Amniotic epithelial cell (primary cell): Measurements from ENCODE around the gene HFM1.
A peak's percentile ranks its signal among the peaks of the same experiment; 100 is the strongest.
"Not testable (repeated sequence)": the region's sequence is repeated elsewhere in the genome, so short reads cannot be mapped to it uniquely, and the experiment has no call there.

Source experiments
- DNase-seq: peaks from one replicate; pipeline ENCODE4 v3.0.0-alpha.2; 2010; ENCODE audit warnings: low read depth

Gene HFM1

DNA sequence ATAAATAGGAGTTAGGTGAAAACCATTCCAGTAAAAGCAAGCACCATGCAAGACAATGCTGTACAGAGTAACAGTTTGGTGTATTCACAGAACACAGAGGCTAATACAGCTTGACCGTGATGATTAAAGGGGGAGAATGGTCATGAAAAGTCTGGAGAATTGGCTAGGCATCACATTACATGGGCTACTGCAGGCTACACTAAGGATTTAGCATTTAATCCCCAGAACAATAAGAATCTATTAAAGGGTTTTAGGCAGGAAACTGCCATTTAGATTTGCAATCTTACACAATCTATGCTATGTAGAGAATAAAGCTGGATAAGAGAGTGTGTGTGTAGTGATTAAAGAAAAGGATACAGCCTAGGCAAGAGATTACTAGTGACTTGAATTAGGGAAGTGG is 30.6 kb downstream of the HFM1 start:
- no peak for DNase-seq

DNA sequence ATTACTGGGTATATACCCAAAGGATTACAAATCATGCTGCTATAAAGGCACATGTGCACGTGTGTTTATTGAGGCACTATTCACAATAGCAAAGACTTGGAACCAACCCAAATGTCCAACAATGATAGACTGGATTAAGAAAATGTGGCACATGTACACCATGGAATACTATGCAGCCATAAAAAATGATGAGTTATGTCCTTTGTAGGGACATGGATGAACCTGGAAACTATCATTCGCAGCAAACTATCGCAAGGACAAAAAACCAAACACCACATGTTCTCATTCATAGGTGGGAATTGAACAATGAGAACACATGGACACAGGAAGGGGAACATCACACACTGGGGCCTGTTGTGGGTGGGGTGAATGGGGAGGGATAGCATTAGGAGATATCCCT is 32.4 kb downstream of the HFM1 start:
- not testable (repeated sequence) for DNase-seq

DNA sequence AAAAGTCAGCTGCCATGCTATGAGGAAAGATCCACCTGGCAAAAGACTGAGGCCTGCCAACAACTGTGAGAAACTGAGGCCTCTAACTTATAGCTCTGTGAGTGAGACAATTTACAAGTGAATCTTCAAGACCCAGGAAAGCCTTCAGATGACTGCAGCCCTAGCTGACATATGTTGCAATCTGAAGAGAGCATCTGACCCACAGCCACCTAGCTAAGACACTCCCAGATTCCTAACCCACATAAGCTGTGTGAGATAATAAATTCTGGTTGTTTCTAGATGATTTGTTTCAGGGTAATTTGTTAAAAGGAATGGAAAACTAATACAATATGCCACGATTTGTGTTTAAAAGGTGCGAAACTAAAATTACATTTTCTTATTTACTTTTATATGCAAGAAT is 55.1 kb downstream of the HFM1 start:
- peak; percentile 13 for DNase-seq

DNA sequence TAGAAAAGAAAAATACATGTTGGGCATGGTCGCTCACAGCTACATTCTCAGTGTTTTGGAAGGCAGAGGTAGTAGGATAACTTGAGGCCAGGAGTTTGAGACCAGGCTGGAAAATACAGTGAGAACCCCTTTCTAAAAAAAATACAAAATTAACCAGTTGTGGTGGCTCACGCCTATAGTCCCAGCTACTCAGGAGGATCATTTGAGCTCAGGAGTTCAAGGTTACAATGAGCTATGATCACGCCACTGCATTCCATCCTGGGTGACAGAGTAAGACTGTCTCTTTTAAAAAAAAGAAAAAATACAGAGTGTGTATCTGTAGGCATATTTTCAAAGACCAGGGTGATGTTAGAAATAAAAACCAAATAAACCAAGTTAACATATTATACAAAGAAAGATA is 57.8 kb downstream of the HFM1 start:
- DNase-seq = no peak

DNA sequence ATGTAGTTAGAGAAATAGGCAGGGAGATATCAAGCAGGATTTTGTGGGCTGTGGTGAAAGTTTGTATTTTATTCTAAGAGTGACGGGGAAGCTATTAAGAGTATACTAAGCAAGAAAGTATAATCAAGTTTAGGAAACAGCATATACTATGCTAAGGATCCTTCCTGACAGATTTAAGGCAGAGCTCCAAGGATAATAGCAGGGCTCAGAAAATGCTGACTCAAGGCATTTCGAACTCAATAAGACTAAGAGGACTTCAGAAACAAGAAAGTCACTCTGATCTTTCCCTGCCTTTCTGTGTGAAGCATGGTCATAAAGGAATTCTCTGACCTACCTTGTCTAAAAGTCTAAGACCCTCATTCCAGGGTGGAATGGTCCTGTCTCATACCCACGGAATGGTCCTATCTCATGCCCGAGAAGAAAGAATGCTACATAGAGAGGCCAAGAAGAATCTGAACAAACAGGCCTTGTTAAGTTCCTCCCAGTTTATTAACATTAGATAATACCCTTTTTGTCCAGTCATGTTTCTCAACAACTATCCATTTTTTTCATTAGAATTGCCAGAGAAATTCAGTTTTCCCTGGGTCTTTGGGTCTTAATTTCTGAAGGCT is 59.1 kb downstream of the HFM1 start:
- DNase-seq = no peak

DNA sequence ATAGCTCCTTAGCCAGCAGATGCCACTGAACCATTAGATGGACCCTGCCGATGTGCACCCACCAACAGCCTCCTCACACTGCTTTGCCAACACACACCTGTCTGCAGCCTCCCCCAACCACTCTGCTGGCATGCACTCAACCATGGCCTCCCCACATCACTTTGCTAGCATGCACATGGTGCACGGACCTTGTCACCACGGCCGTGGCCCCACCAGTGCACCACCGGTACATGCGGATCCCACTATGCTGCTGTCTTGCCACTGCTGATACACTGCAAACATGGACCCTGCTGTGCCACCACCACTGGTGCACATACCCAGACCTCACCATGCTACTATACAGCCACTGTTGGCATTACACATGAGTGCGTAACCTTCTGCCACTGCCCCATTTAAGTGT is 66.1 kb downstream of the HFM1 start:
- DNase-seq = no peak

DNA sequence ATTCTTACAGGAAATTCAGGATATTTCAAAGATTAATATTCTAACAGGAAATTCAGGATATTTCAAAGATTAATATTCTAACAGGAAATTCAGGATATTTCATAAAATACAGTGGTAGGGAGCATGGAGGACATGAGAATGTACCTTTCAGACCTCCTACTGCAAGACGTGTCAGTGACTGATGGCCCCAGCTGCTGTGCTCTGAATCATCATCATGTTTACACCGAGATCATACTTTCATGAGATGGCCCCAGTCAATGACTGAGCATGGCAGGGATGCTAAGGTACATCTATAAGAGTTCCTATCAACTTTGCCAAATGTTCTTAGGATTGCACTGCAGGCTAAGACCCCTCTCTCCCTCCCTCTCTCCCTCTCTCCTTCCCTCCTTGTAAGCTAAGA is 69.0 kb downstream of the HFM1 start:
- peak; percentile 7 for DNase-seq

DNA sequence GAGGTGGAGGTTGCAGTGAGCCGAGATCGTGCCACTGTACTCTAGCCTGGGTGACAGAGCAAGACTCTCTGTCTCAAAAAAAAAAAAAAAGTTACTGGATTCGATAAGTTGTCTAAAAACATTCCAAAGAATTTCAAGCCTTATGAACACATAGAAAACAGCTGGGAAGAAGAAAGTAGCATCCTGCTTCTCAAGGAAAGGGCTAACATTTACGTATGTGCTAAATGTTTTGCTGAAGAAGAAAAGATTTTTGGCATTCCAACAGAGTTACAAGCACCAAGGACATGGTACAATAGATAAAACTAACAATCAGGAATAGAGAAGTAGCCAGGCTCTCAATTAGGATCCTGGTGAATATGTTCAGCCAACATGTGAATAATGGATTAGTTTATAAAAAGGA is 69.8 kb downstream of the HFM1 start:
- no peak for DNase-seq

DNA sequence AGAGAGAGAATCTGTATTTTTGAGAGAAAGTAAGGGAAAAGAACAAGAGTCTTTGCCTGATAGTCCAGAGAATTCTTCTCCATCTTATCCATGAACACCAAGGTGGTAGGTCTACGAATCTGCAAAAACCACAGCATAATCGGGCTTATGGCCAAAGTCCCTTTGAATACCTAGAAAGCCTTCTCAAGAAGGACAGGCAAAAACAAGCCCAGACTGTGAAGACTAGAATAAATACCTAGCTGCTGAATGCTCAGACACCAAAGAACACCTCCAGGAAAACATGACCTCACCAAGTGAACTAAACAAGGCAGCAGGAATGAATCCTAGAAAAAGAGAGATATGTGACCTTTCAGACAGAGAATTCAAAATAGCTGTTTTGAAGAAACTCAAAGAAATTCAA is 79.2 kb downstream of the HFM1 start:
- DNase-seq = no peak

DNA sequence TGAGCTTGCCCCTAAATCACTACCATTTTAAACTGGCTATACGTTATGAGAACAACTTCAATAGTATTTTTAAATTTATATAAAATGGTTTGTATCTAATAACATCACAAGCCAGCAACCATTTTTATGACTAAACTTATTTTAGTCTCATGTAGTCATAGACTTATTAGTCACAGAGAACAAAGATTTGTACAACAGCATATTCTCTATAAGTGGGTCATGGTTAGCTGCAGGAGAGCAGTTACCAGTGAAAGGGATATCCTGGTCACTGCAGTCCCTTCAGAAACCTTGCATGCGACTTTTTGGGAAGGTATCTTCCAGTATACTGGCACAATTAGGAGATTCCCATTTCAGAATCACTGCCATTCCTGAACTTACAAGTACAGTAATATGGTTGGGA is 90.0 kb downstream of the HFM1 start:
- DNase-seq = no peak

DNA sequence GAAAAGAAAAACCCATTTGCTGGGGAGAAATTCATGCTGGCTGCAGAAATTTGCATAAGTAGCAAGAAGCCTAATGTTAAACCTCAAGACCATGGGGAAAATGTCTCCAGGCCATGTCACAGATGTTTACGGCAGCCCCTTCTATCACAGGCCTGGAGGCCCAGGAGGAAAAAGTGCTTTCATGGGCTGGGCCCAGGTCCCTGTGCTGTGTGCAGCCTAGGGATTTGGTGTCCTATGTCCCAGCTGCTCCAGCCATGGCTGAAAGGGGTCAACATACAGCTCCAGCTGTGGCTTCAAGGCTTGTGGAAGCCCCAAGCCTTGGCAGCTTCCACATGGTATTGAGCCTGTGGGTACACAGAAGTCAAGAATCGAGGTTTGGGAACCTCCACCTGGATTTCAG is 93.0 kb downstream of the HFM1 start:
- no peak for DNase-seq

DNA sequence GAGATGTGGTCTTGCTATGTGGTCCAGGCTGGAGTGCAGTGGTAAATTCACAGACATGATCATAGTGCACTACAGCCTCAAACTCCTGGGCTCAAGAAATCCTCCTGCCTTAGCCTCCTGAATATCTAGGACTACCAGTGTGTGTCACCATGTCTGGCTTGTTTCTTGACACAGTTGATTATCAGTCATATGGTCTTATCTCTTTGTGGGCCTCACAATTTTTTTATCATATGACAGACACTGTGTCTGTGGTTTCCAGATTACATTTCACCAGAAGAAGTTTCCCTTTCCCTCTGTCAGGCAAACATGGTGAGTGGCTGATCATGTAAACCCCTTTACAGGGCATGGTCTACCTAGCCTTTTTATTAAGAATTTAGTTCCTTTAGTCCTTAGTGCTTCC is 96.1 kb downstream of the HFM1 start:
- no peak for DNase-seq

DNA sequence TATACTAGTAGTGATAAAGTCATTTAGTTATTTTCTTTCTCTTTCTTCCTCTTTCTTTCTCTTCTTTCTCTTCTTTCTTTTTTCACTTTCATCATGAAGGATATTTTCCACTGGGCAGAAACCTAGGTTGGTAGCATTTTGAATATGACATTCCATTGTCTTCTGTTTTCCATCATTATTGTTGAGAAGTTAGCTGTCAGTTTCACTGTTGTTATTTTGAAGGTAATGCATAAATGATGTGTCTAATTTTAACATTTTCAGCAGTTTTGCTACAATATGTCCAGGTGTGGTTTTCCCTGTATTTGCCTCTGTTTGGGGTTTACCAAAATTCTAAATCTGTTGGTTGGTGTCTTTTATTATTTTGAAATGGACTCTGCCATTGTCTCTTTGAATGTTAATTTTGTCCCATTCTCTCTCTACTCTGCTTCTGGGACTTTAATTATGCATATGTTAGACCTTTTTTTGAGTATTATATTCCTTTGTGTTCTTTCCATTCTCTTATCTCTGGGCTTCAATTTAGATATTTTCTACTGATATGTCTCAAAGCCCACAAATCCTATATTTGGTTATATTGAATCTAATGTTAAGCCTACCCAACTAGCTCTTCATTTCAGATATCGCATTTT is 96.7 kb downstream of the HFM1 start:
- DNase-seq = no peak

DNA sequence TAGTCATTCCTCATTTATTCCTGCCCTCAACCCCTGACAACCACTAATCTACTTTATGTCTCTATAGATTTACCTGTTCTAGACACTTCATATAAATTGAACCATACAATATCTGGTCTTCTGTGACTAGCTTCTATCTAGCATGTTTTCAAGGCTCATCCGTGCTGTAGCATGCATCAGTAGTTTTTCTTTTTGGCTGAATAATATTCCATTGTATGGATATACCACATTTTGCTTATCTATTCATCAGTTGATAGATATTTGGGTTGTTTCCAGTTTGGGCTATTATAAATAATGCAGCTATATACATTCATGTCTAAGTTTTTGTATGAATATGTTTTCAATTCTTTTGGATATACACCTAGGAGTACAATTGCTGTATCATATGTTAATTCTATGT is 101.5 kb downstream of the HFM1 start:
- no peak for DNase-seq

DNA sequence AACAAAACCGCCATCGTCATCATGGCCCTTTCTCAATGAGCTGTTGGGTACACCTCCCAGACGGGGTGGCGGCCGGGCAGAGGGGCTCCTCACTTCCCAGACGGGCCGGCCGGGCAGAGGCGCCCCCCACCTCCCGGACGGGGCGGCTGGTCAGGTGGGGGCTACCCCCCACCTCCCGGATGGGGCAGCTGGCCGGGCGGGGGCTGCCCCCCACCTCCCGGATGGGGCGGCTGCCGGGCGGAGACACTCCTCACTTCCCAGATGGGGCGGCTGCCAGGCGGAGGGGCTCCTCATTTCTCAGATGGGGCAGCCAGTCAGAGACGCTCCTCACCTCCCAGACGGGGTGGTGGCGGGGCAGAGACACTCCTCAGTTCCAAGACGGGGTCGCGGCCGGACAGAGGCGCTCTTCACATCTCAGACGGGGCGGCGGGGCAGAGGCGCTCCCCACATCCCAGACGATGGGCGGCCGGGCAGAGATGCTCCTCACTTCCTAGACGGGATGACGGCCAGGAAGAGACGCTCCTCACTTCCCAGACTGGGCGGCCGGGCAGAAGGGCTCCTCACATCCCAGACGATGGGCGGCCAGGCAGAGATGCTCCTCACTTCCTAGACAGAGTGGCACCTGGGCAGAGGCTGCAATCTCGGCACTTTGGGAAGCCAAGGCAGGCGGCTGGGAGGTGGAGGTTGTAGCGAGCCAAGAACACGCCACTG is 115.6 kb downstream of the HFM1 start:
- DNase-seq = not testable (repeated sequence)

DNA sequence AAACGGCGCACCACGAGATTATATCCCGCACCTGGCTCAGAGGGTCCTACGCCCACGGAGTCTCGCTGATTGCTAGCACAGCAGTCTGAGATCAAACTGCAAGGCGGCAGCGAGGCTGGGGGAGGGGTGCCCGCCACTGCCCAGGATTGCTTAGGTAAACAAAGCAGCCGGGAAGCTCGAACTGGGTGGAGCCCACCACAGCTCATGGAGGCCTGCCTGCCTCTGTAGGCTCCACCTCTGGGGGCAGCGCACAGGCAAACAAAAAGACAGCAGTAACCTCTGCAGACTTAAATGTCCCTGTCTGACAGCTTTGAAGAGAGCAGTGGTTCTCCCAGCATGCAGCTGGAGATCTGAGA is 117.7 kb downstream of the HFM1 start:
- DNase-seq = not testable (repeated sequence)

DNA sequence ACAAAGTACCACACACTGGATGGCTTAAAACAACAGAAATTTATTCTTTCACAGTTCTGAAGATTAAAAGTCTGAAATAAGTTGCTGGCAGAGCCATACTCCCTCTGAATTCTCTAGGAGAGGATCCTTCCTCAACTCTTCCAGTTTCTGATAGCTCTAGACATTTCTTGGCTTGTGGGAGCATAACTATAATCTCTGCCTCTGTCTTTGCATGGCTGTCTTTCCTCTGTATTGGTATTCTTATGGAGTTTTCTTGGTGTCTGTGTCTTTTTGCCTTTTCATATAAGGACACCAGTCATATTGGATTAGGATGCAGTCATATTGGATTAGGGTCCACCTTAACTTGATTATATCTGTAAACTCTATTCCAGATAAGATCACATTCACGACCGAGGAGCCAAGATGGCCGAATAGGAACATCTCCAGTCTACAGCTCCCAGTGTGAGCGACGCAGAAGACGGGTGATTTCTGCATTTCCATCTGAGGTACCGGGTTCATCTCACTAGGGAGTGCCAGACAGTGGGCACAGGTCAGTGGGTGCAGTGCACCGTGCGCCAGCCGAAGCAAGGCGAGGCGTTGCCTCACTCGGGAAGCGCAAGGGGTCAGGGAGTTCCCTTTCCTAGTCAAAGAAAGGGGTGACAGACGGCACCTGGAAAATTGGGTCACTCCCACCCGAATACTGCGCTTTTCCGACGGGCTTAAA is 118.2 kb downstream of the HFM1 start:
- DNase-seq = not testable (repeated sequence)

DNA sequence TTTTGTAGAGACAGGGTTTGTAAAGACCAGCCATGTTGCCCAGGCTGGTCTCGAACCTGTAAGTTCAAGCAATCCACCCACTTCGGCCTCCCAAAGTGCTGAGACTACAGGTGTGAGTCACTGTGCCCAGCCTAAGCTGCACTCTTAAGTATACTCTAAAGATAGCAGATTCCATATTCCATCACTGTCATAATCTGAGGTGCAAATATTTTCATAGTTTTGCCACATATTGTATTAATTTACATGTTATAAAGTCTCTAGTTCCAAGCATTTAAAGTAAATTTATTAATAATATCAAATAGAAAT is 121.3 kb downstream of the HFM1 start:
- peak; percentile 4 for DNase-seq

DNA sequence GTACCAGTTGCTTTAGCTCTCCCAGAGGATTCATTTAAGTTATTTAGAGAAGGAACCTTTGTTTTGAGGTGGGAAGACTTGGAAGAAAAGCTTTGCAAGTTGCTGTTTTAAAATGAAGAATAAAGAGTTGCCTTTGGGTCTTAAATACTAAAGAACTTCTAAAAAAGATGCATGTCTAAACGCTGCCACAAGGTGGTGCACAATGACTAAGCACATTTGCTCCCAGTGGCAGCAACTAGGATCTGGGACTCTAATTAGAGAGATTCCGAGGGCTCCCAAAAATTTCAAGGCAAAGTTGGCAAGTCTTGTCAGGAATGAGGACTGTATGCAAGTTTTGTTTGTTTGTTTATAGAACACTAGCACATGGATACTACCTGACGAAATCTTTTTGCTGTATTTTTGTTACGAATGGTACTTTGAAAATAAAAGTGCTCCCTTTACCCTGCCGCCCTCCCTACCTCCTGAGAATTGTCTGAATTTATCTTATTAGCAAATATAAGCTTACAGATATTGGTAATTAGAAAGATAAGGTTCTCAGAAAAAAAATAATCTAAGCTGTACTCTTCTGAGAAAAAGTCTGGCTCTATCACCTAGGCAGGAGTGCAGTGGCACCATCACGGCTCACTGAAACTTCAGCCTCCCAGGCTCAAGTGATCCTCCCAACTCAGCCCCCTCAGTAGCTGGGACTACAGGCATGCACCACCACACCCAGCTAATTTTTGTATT is 121.8 kb downstream of the HFM1 start:
- DNase-seq = peak; percentile 66

DNA sequence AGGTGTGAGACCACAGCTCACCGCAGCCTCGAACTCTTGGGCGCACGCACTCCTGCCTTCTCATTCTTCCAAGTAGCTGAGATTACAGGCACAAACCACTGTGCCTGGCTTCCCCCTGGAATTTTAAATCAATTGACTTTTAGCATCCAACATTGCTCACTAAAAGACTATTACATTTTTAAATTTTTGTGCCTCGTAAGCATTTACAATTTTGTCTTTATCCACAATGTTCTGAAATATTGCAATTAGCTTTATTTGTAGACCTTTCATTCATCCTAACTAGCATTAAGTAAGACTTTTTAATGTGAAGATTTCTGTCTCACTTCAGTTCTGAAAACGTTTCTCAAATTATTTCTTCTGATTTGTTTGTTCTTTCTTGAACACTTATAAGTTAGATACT is 122.9 kb downstream of the HFM1 start:
- no peak for DNase-seq

DNA sequence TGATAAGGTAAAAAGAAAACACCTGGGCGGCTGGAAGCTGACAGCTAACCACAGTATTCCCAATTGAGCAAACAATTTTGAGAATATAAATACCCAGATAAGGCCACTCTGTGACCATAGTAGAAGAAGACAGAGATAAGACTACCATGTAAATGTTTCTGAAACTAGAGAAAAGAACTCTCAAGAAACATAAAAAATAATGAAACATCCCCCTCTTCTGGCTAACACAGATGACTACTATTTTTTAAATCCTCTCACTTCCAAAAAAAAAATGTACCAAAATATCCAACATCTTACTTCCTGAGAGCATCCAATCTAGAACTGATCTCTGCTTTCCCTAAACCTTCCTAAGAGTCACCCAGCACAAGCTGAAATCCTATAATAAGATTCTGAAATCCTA is 125.9 kb downstream of the HFM1 start:
- peak; percentile 25 for DNase-seq

DNA sequence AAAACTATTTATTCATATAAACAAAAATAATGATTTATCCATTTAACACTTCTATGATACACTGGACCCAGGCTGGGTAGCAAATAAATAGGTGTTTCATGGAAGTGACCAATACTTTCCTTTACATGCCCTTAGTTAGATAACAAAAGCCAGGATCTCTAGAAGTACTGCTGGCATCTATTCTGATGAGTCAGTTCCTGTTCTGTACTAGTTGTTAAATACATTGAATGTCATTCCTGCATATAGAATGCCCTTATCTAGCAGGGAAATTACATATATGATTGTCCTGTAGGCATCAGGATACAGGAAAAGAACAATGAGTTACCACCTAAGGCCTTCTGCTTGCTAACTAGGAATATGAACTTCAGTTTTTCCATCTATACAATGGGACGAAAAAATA is 130.8 kb downstream of the HFM1 start:
- no peak for DNase-seq

DNA sequence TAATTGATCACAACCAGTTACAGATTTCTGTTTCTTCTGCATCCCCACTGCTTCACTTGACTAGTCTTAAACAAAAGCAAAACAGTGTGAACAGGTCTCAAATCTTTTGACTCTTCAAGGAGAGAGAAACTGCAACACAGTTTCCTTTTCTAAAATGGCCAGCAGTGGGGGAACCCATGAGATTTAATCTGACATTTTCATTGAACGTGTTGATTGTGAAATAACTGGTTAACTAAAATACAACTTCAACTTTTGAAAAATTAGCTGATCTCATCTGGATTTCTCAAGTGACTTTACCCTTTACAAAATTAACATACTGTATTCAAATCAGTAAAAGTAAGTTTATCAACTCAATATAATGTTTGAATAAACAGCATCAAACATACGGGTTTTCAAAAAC is 143.0 kb downstream of the HFM1 start:
- no peak for DNase-seq
